Mesodermal cell (in vitro differentiated cells): ENCODE measurements around the gene DDX59.

Experiments used
- H3K27ac ChIP-seq: 2 replicates; pipeline ENCODE4 v1.7.0; 2013; ENCODE audit warnings: mild to moderate bottlenecking, low read depth, low read length, moderate library complexity; ENCODE audit not compliant: severe bottlenecking
- H3K36me3 ChIP-seq: 2 replicates; pipeline ENCODE4 v1.7.1; 2013; ENCODE audit warnings: mild to moderate bottlenecking, low read length, moderate library complexity; ENCODE audit not compliant: control insufficient read depth, insufficient read depth
- H3K4me1 ChIP-seq: one replicate; pipeline ENCODE4 v1.7.1; 2013; ENCODE audit warnings: mild to moderate bottlenecking, low read length; ENCODE audit not compliant: insufficient read depth, control insufficient read depth, poor library complexity, severe bottlenecking
- H3K4me3 ChIP-seq: 2 replicates; pipeline ENCODE4 v1.7.0; 2013; ENCODE audit warnings: low read length, control low read depth, mild to moderate bottlenecking; ENCODE audit not compliant: insufficient read depth, poor library complexity, severe bottlenecking; ENCODE audit errors: extremely low read depth
- H3K9me3 ChIP-seq: 2 replicates; pipeline ENCODE4 v1.7.1; 2013; ENCODE audit warnings: mild to moderate bottlenecking, low read length, moderate library complexity; ENCODE audit not compliant: control insufficient read depth
- WGBS, 2 experiments: methylation state at CpG; one replicate each; pipeline ENCODE4 v1.1.5; 2013; ENCODE audit warnings: missing lambda C conversion rate in 2 of 2; ENCODE audit not compliant: insufficient coverage in 2 of 2; 5-methylcytosine and 5-hydroxymethylcytosine counted together

The DDX59 gene

GRCh38 chr1:200628223-200628881 is 41.4 kb downstream of the DDX59 start:
- Histone ChIP-seq H3K4me1 (peaks cover 8% of the 10 kb centered on the region), H3K4me3 (no peak overlapping the region), H3K27ac (no peak overlapping the region), H3K36me3 (no peaks in the 10 kb centered on the region), H3K9me3 (no peaks in the 10 kb centered on the region)
- WGBS, 2 experiments: 88% methylated on average over 3 to 5 of the region's 7 CpGs

DNA sequence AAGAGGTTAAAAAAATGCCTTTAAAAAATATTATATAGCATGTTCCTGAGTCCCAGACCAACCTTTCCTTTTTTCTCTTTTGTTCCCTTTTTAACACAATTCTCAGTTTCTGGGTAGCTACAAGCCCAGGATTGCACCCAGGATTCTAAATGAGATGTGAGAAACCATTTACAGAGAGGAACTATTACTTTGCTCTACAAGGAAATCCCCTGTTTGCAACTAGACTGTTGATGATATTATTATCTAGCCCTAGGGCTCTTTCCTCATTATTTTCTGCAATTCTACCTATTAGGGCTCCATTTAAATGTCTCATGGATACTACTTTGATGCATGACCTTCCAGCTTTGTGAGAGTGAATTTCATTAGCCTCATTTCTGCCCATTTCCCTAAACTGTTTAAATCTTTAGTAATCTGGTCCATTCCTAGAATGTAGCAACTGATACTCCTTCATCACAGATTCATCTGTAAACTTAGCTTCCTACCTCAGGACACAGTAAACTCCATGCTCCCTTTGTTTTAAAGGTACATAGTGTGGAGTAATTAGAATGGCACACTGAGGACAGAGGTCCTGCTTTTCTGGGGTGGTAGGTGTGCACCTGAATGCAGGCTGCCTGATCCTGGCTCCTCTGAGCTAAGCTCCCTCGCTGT is 42.0 kb downstream of the DDX59 start:
- Histone ChIP-seq H3K9me3 (no peaks in the 10 kb centered on the region), H3K4me1 (peaks cover 8% of the 10 kb centered on the region), H3K36me3 (no peaks in the 10 kb centered on the region), H3K27ac (no peak overlapping the region), H3K4me3 (no peak overlapping the region)
- WGBS, 2 experiments: no CpG with 5 or more reads among the region's 1 CpG

GRCh38 chr1:200626853-200627534 is 42.7 kb downstream of the DDX59 start:
- no peaks in the 10 kb centered on the region for H3K36me3 ChIP-seq
- WGBS, 2 experiments: 78 to 100% methylated on average over 1 of the region's 5 CpGs
- H3K27ac ChIP-seq: no peak overlapping the region
- no peak overlapping the region for H3K4me3 ChIP-seq
- H3K9me3 ChIP-seq: no peaks in the 10 kb centered on the region
- peaks cover 8% of the 10 kb centered on the region for H3K4me1 ChIP-seq

DNA sequence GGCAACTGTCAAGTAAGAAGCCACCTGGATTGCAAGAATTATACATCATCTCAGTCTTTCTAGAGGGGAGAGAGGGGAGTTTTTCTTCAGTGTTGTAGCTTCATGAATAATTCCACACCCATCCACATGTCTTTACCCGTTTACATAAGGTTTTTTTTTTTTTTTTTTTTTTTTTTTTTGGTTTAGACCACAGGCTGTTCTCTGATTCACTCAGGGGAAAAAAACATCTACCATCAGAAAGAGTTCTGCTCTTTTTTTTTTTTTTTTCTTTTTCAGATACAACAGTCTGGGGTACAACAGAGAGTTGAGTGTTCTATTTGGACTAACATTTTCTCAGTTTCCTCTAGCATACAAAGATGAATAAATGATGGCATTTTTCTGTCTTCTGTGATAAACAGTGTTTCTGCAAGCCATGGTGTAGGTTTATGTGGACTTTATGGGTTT is 44.3 kb downstream of the DDX59 start:
- H3K36me3 ChIP-seq: no peaks in the 10 kb centered on the region
- H3K4me3 ChIP-seq: no peak overlapping the region
- no peaks in the 10 kb centered on the region for H3K9me3 ChIP-seq
- H3K4me1 ChIP-seq: peaks cover 13% of the 10 kb centered on the region
- H3K27ac ChIP-seq: no peak overlapping the region
- no CpG with 5 or more reads among the region's 1 CpG for WGBS, 2 experiments

GRCh38 chr1:200624679-200625335 is 44.9 kb downstream of the DDX59 start:
- no CpG with 5 or more reads among the region's 2 CpGs for WGBS, 2 experiments
- Histone ChIP-seq H3K9me3 (no peaks in the 10 kb centered on the region), H3K4me1 (peaks cover 13% of the 10 kb centered on the region), H3K4me3 (no peak overlapping the region), H3K36me3 (no peaks in the 10 kb centered on the region), H3K27ac (no peak overlapping the region)

GRCh38 chr1:200620273-200621131 is 49.2 kb downstream of the DDX59 start, which contains the start of gene KIF14:
KIF14 (minus strand) TSS chr1:200620751; CDS start chr1:200618723, 2,028 bp downstream.
- H3K4me1 ChIP-seq: peaks cover 13% of the 10 kb centered on the region
- H3K4me3 ChIP-seq: peak within 1 kb of the TSS; percentile 80
- WGBS, 2 experiments: 0% methylated on average over 42 to 57 of the region's 59 CpGs
- H3K36me3 ChIP-seq: peaks cover 21% of the 10 kb centered on the region
- peak within 1 kb of the TSS; percentile 88 for H3K27ac ChIP-seq
- no peaks in the 10 kb centered on the region for H3K9me3 ChIP-seq

GRCh38 chr1:200619894-200620272 is 49.8 kb downstream of the DDX59 start:
- peak overlapping the region; percentile 80 for H3K4me3 ChIP-seq
- H3K36me3 ChIP-seq: peaks cover 26% of the 10 kb centered on the region
- peaks cover 8% of the 10 kb centered on the region for H3K4me1 ChIP-seq
- 0% methylated on average over 2 of the region's 6 CpGs; no CpG with 5 or more reads in 1 of the 2 experiments for WGBS, 2 experiments
- H3K27ac ChIP-seq: peak overlapping the region; percentile 88
- no peaks in the 10 kb centered on the region for H3K9me3 ChIP-seq

- peaks cover 65% of the 10 kb centered on the region for H3K36me3 ChIP-seq
- no peak overlapping the region for H3K27ac ChIP-seq
- WGBS, 2 experiments: 70 to 91% methylated on average over 1 of the region's 2 CpGs
- H3K4me3 ChIP-seq: no peak overlapping the region
- no peaks in the 10 kb centered on the region for H3K9me3 ChIP-seq
- no peaks in the 10 kb centered on the region for H3K4me1 ChIP-seq
These were observed 58.9 kb downstream of the DDX59 start for GRCh38 chr1:200610846-200611245.

- Histone ChIP-seq H3K4me1 (no peaks in the 10 kb centered on the region), H3K9me3 (no peaks in the 10 kb centered on the region), H3K4me3 (no peak overlapping the region), H3K27ac (no peak overlapping the region), H3K36me3 (peaks cover 69% of the 10 kb centered on the region)
- WGBS, 2 experiments: 100% methylated on average over 1 of the region's 1 CpG; no CpG with 5 or more reads in 1 of the 2 experiments
These were observed 67.1 kb downstream of the DDX59 start for GRCh38 chr1:200602632-200603031.
